Measurements from ENCODE around the gene HAVCR1.

DNA sequence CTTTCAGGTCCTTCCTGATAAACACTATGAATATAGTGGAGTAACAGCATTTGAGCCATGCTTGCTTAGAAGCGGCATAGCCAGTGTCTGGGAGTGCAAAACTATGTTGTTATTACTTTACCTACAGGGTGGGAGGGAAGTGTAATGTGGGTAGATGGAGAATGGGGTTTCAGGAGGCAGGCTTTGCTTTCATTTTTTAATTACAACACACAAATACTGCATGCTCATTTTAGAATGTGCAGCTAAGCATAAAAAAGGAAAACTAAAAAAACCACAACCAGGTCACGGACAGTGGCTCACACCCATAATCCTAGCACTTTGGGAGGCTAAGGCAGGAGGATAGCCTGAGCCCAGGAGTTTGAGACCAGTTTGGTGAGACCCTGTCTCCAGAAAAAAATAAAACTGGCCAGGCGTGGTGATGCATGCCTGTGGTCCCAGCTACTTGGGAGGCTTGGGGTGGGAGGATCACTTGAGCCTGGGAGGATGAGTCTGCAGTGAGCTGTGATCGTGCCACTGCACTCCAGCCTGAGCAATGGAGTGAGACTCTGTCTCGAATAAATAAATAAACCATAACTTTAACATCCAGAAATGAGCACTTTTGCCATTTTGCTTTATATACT lies 20.2 kb downstream of the HAVCR1 start:
- TF ChIP-seq, protein P1, sequence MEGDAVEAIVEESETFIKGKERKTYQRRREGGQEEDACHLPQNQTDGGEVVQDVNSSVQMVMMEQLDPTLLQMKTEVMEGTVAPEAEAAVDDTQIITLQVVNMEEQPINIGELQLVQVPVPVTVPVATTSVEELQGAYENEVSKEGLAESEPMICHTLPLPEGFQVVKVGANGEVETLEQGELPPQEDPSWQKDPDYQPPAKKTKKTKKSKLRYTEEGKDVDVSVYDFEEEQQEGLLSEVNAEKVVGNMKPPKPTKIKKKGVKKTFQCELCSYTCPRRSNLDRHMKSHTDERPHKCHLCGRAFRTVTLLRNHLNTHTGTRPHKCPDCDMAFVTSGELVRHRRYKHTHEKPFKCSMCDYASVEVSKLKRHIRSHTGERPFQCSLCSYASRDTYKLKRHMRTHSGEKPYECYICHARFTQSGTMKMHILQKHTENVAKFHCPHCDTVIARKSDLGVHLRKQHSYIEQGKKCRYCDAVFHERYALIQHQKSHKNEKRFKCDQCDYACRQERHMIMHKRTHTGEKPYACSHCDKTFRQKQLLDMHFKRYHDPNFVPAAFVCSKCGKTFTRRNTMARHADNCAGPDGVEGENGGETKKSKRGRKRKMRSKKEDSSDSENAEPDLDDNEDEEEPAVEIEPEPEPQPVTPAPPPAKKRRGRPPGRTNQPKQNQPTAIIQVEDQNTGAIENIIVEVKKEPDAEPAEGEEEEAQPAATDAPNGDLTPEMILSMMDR (IDR thresholded peaks at IDR 0.05) = no peak
- TF ChIP-seq POLR2A (IDR thresholded peaks at IDR 0.05) (no peak), EP300 (IDR thresholded peaks at IDR 0.05; ENCODE audit: low read depth) (no peak)

All from transverse colon (tissue), 3 donors.